ENCODE measurements around the gene TNFRSF25. TPM values are rescaled to one million over a fixed set of nuclear protein-coding genes. Genes with fewer than 3 reads are reported as not detected.

Gene TNFRSF25
- total RNA-seq, 1 experiment from 2014 or later, result 19.4 TPM

DNA sequence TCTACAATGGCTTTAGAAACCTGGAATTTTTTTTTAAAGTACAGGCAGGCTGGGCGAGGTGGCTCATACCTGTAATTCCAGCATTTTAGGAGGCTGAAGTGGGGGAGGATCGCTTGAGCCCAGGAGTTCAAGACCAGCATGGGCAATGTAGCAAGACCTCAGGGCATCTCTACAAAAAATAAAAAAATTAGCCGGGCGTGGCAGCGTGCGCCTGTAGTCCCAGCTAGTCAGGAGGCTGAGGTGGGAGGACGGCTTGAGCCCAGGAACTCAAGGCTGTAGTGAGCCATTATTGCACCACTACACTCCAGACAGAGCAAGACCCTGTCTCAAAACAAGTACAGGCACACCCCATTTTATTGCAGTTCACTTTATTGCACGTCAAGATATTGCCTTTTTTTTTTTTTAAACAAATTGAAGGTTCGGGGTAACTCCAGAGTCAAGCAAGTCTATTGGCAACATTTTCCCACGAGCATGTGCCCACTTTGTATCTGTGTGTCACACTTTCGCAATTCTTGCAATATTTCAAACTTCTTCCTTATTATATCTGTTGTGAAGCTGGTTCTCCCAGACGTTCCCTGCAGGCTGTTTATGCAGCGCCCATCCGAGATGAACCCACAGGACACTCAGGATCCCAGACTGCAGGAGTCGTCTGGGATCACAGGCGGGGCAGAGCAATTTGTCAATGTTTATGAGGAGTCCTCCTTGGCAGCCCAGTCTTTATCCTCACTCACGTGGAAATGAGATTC lies 50.9 kb downstream of the TNFRSF25 start:
- H4K20me1 ChIP-seq (ENCODE audit: control insufficient read depth, insufficient read depth, insufficient read length), result no peaks in the 10 kb centered on the region
- H3K9ac ChIP-seq (ENCODE audit: extremely low read depth, insufficient read length, low read length), result no peak overlapping the region
- peak overlapping the region; percentile 96 for H3K18ac ChIP-seq (ENCODE audit: insufficient read length, low read depth, low read length)
- H3K36me3 Mint-ChIP-seq (ENCODE audit: insufficient read depth in 1 of 3, low read depth in 3 of 3), result no peaks in the 10 kb centered on the region
- TF ChIP-seq, protein P1, sequence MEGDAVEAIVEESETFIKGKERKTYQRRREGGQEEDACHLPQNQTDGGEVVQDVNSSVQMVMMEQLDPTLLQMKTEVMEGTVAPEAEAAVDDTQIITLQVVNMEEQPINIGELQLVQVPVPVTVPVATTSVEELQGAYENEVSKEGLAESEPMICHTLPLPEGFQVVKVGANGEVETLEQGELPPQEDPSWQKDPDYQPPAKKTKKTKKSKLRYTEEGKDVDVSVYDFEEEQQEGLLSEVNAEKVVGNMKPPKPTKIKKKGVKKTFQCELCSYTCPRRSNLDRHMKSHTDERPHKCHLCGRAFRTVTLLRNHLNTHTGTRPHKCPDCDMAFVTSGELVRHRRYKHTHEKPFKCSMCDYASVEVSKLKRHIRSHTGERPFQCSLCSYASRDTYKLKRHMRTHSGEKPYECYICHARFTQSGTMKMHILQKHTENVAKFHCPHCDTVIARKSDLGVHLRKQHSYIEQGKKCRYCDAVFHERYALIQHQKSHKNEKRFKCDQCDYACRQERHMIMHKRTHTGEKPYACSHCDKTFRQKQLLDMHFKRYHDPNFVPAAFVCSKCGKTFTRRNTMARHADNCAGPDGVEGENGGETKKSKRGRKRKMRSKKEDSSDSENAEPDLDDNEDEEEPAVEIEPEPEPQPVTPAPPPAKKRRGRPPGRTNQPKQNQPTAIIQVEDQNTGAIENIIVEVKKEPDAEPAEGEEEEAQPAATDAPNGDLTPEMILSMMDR (conservative IDR thresholded peaks at IDR 0.05), result no peak
- H3K14ac ChIP-seq (ENCODE audit: insufficient read depth, low read length), result peak overlapping the region; percentile 91
- H2BK12ac ChIP-seq (ENCODE audit: insufficient read length, low read depth, low read length), result no peak overlapping the region
- H2BK20ac ChIP-seq (ENCODE audit: low read depth, low read length, poor library complexity, severe bottlenecking), result no peak overlapping the region
- H3K9me3 Mint-ChIP-seq, result no peaks in the 10 kb centered on the region; a peak in 2 of 5 replicates
- no peak overlapping the region for H4K8ac ChIP-seq (replicated peaks; ENCODE audit: insufficient read length, low read depth, low read length)
- no peak overlapping the region for H4K5ac ChIP-seq (ENCODE audit: insufficient read length, low read depth, low read length)
- H3K23ac ChIP-seq (ENCODE audit: insufficient read length, low read depth, low read length), result no peak overlapping the region
- no peak overlapping the region for H2AFZ ChIP-seq (ENCODE audit: low read length)
- H3K4me1 ChIP-seq (ENCODE audit: insufficient read depth, low read length), result peaks cover 3% of the 10 kb centered on the region; the same call in 1 of the 2 replicates
- DNase-seq, result no peak
- H3K56ac ChIP-seq (ENCODE audit: insufficient read length, low read depth, low read length), result no peak overlapping the region
- no peak overlapping the region for H2AK5ac ChIP-seq (ENCODE audit: insufficient read length, low read length)
- peak overlapping the region; percentile 25 for H3K4me2 ChIP-seq (ENCODE audit: insufficient read depth, insufficient read length, low read length)
- H3K4ac ChIP-seq (ENCODE audit: low read depth, low read length), result no peak overlapping the region
- H2BK120ac ChIP-seq (ENCODE audit: low read depth, low read length, poor library complexity, severe bottlenecking), result peak overlapping the region; percentile 16
- H3T11ph ChIP-seq (ENCODE audit: low read length), result no peak overlapping the region
- H3K27me3 Mint-ChIP-seq (ENCODE audit: low read depth), result peaks cover 97% of the 10 kb centered on the region
- no peak overlapping the region for H2BK15ac ChIP-seq (ENCODE audit: low read depth, low read length)
- no CpG with 5 or more reads among the region's 17 CpGs for WGBS (ENCODE audit: extremely low coverage, insufficient read length, low lambda C conversion rate)
- no peaks in the 10 kb centered on the region for H3K9me3 ChIP-seq (ENCODE audit: control insufficient read depth, low read depth, low read length)
- H3K4me1 Mint-ChIP-seq, result peaks cover 19 to 22% of the 10 kb centered on the region in 2 experiments
- H3K4me3 Mint-ChIP-seq, result no peak overlapping the region
- no peak overlapping the region for H2BK5ac ChIP-seq (ENCODE audit: insufficient read length, low read length)
- no peak overlapping the region for H4K91ac ChIP-seq (ENCODE audit: insufficient read length, low read depth, low read length)
- no peaks in the 10 kb centered on the region for H3K79me1 ChIP-seq (ENCODE audit: insufficient read depth, low read depth, low read length, poor library complexity, severe bottlenecking)
- no peak overlapping the region for H3K27ac ChIP-seq (ENCODE audit: insufficient read length, low read depth, low read length)
- H3K23me2 ChIP-seq (ENCODE audit: insufficient read length, low read depth, low read length, poor library complexity, severe bottlenecking), result peaks cover 3% of the 10 kb centered on the region
- H3K27ac Mint-ChIP-seq, result peak overlapping the region in 2 of 3 experiments; percentile 38 to 98; a peak in 3 of 7 replicates
- H3K27me3 ChIP-seq (ENCODE audit: insufficient read depth, low read length), result peaks cover 39% of the 10 kb centered on the region
- H3K79me2 ChIP-seq (ENCODE audit: insufficient read depth, low read length), result no peaks in the 10 kb centered on the region

All from H9 (cell line).